HCT116 (cell line): Measurements from ENCODE around the gene NOS1.

Experiments
- CBX3 ChIP-seq: IDR thresholded peaks from 2 replicates; pipeline ENCODE4 v1.6.1; 2012; ENCODE audit warnings: low read depth
- CEBPB ChIP-seq: IDR thresholded peaks from 2 replicates; pipeline ENCODE4 v1.6.1; 2012; ENCODE audit warnings: low read depth
- CTCF ChIP-seq, 3 experiments: fragments of 200-600 bp in 1 of 3; sonication (generic) in 1 of 3; IDR thresholded peaks in 2 of 3; conservative IDR thresholded peaks in 1 of 3; 2 replicates each; pipeline ENCODE4 v1.5.1; 2012 to 2017; ENCODE audit warnings: low read depth in 2 of 3, low read length in 2 of 3, antibody characterized with exemption in 1 of 3, borderline replicate concordance in 1 of 3, control low read depth in 1 of 3, mild to moderate bottlenecking in 1 of 3, mixed read lengths in 1 of 3, mixed run types in 1 of 3, moderate library complexity in 1 of 3; ENCODE audit not compliant: insufficient read depth in 1 of 3
- EGR1 ChIP-seq: IDR thresholded peaks from 2 replicates; pipeline ENCODE4 v1.6.1; 2012; ENCODE audit warnings: low read depth
- EZH2 ChIP-seq: fragments of 200-600 bp; sonication (generic); IDR thresholded peaks from 2 replicates; pipeline ENCODE4 v1.6.1; 2017; ENCODE audit warnings: antibody characterized with exemption, mixed run types
- POLR2A ChIP-seq: IDR thresholded peaks from 2 replicates; pipeline ENCODE4 v1.7.0; 2011; ENCODE audit warnings: borderline replicate concordance; ENCODE audit not compliant: insufficient read depth, insufficient read length; ENCODE audit errors: extremely low read depth
- POLR2AphosphoS5 ChIP-seq: IDR thresholded peaks from 2 replicates; pipeline ENCODE4 v1.6.1; 2011; ENCODE audit warnings: mild to moderate bottlenecking, low read depth, low read length, moderate library complexity
- RAD21 ChIP-seq: IDR thresholded peaks from 2 replicates; pipeline ENCODE4 v1.6.1; 2012; ENCODE audit warnings: low read depth, mild to moderate bottlenecking
- REST ChIP-seq: IDR thresholded peaks from 2 replicates; pipeline ENCODE4 v1.6.1; 2012; ENCODE audit warnings: low read depth
- SIN3A ChIP-seq: IDR thresholded peaks from 2 replicates; pipeline ENCODE4 v1.6.1; 2012; ENCODE audit warnings: low read depth

GRCh38 chr12:117178301-117178700 lies 183.1 kb downstream of the NOS1 start:
- TF ChIP-seq CTCF (IDR thresholded peaks at IDR 0.05 in 2 of 3, conservative IDR thresholded peaks at IDR 0.05 in 1 of 3; ENCODE audit: borderline replicate concordance in 1 of 3, insufficient read depth in 1 of 3, low read depth in 2 of 3, low read length in 2 of 3) (no peak), POLR2A (no peak), CEBPB (no peak), REST (no peak), EZH2 (no peak), SIN3A (no peak), EGR1 (no peak), POLR2AphosphoS5 (no peak), RAD21 (no peak), CBX3 (no peak)
